Gastrocnemius medialis (tissue), 4 donors: Measurements from ENCODE around the gene APOD. TPM values are rescaled to one million over a fixed set of nuclear protein-coding genes. Genes with fewer than 3 reads are reported as not detected.

Experiments
- ATAC-seq, 2 donors: fragments of 150-250 bp; one replicate each; pipeline ENCODE4 v1.9.1; 2016
- DNase-seq, 2 donors: peaks; one replicate each; pipeline ENCODE4 v3.0.0-alpha.2; 2019
- H3K27ac ChIP-seq, 4 donors: fragments of 200-600 bp; sonication (generic); 1 replicate in 1 of 4; 2 replicates in 3 of 4; pipeline ENCODE4 v1.5.1; 2016 to 2018; ENCODE audit warnings: mild to moderate bottlenecking in 2 of 4, moderate library complexity in 1 of 4
- H3K27me3 ChIP-seq, 3 donors: fragments of 200-600 bp; sonication (generic) in 2 of 3; 1 replicate in 1 of 3; 2 replicates in 2 of 3; pipeline versions ENCODE4 v1.5.1 to v1.6.0; 2016 to 2019; ENCODE audit warnings: mild to moderate bottlenecking in 1 of 3, moderate library complexity in 1 of 3
- H3K36me3 ChIP-seq, 2 donors: fragments of 200-600 bp; sonication (generic) in 1 of 2; one replicate each; pipeline ENCODE4 v1.5.1; 2017 to 2018
- H3K4me1 ChIP-seq, 2 donors: fragments of 200-600 bp; sonication (generic) in 1 of 2; one replicate each; pipeline ENCODE4 v1.5.1; 2016 to 2017; ENCODE audit warnings: mild to moderate bottlenecking in 2 of 2
- H3K4me3 ChIP-seq, 4 donors: fragments of 200-600 bp; sonication (generic) in 3 of 4; 1 replicate in 1 of 4; 2 replicates in 3 of 4; pipeline ENCODE4 v1.5.1; 2016 to 2019; ENCODE audit warnings: mild to moderate bottlenecking in 2 of 4
- H3K9me3 ChIP-seq, 3 donors: fragments of 200-600 bp; sonication (generic) in 2 of 3; 1 replicate in 1 of 3; 2 replicates in 2 of 3; pipeline ENCODE4 v1.5.1; 2016 to 2019
- POLR2A ChIP-seq, 2 donors: fragments of 450-650 bp; IDR thresholded peaks; one replicate each; pipeline ENCODE4 v1.6.1; 2017; ENCODE audit warnings: antibody characterized with exemption in 2 of 2, mild to moderate bottlenecking in 2 of 2, moderate library complexity in 2 of 2
- in situ Hi-C, 4 donors: fragments of 200-750 bp; cut with MboI; loops; one replicate each; pipeline versions ENCODE4 v1.15.0 to v1.8.0; 2017; ENCODE audit warnings: low sequenced_read_pairs in 4 of 4
- intact Hi-C: fragments of 100-400 bp; cut with DNase I; formaldehyde crosslinking; loops from one replicate; pipeline ENCODE4 v1.15.1; 2023; ENCODE audit warnings: low total_unique reads
- total RNA-seq, 4 donors: library from RNA; depleted of rRNA; stranded (reverse); fragments of >200 nt; gene quantifications; one replicate each; pipeline versions ENCODE4 v1.1.0 to v1.2.3, GENCODE V29; 2016
- TF ChIP-seq, protein P1 (sequence below), 5 experiments: fragments of 450-650 bp in 3 of 5; fragments of 200-600 bp in 2 of 5; sonication (generic) in 2 of 5; IDR thresholded peaks in 4 of 5; conservative IDR thresholded peaks in 1 of 5; 1 replicate in 4 of 5; 2 replicates in 1 of 5; pipeline ENCODE4 v1.5.1; 2016 to 2019; ENCODE audit warnings: antibody characterized with exemption in 5 of 5, mild to moderate bottlenecking in 3 of 5, moderate library complexity in 3 of 5

Gene APOD
- total RNA-seq, 4 donors from 2014 or later: 602 to 801 (median 626) TPM

DNA sequence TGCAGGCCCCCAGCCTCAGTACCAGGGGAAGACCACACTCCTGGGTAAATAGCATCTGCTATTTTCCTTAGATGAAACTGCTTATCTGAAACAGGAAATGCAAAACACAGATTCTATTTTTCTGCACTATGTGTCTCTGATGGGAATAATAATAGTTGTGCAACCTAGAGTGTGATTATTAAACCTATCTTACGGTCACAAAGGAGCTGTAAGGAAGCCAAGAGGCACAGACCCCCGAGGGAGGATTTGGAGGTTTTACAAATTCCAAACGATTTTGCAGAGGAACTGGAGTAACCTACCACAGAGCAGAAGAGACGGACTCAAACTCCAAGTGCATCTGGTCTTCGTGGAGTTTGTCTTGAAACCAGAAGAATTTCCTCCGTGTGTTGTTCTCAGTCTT lies 14.1 kb upstream of the APOD start:
- peaks cover 20 to 23% of the 10 kb centered on the region in 2 donors for H3K4me1 ChIP-seq
- no peaks in the 10 kb centered on the region for H3K27me3 ChIP-seq
- no peaks in the 10 kb centered on the region for H3K36me3 ChIP-seq
- H3K27ac ChIP-seq: peak overlapping the region; percentile 36 to 73 (median 70)
- intact Hi-C loops (loop anchor here (2.0 kb wide), 1 partner anchor 39 kb away; no protein-coding TSS in a partner anchor), in situ Hi-C loops (loop anchor here in 1 of 4 donors (25.0 kb wide), 1 partner anchor 239 kb away; no protein-coding TSS in a partner anchor)
- TF ChIP-seq POLR2A (IDR thresholded peaks at IDR 0.05): no peak
- TF ChIP-seq, protein P1, sequence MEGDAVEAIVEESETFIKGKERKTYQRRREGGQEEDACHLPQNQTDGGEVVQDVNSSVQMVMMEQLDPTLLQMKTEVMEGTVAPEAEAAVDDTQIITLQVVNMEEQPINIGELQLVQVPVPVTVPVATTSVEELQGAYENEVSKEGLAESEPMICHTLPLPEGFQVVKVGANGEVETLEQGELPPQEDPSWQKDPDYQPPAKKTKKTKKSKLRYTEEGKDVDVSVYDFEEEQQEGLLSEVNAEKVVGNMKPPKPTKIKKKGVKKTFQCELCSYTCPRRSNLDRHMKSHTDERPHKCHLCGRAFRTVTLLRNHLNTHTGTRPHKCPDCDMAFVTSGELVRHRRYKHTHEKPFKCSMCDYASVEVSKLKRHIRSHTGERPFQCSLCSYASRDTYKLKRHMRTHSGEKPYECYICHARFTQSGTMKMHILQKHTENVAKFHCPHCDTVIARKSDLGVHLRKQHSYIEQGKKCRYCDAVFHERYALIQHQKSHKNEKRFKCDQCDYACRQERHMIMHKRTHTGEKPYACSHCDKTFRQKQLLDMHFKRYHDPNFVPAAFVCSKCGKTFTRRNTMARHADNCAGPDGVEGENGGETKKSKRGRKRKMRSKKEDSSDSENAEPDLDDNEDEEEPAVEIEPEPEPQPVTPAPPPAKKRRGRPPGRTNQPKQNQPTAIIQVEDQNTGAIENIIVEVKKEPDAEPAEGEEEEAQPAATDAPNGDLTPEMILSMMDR (IDR thresholded peaks at IDR 0.05 in 4 of 5, conservative IDR thresholded peaks at IDR 0.05 in 1 of 5): no peak
- no peaks in the 10 kb centered on the region for H3K9me3 ChIP-seq
- no peak overlapping the region for H3K4me3 ChIP-seq
- peak; percentile 22 to 41 for ATAC-seq
- peak in 1 of 2 donors; percentile 62 for DNase-seq

DNA sequence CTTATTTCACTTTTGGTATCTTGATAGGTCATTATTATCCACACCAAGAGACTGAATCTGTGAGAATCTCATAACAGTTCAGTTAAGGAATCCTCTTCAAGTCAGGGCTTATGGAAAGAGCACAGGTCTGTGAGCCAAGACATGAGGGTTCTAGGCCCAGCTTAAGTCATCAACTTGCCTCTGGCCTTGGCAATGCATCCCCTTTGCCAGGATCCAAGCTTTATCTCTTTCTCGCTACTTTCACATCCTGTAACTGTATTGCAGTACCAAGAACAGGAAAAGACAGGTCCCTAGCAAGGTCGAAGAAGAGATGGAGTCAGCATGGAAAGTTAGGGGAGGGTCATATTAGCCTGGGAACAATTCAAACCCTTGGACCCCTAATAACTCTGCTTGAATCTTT lies 13.5 kb upstream of the APOD start:
- ATAC-seq (no peak), DNase-seq (no peak)
- intact Hi-C loops: loop anchor here (2.0 kb wide), 1 partner anchor 38 kb away; no protein-coding TSS in a partner anchor
- TF ChIP-seq, protein P1 (IDR thresholded peaks at IDR 0.05 in 4 of 5, conservative IDR thresholded peaks at IDR 0.05 in 1 of 5): no peak
- TF ChIP-seq POLR2A (IDR thresholded peaks at IDR 0.05): no peak
- H3K27ac ChIP-seq: peak overlapping the region; percentile 36 to 73 (median 70)
- H3K27me3 ChIP-seq: no peaks in the 10 kb centered on the region
- H3K9me3 ChIP-seq: no peaks in the 10 kb centered on the region
- no peak overlapping the region for H3K4me3 ChIP-seq
- in situ Hi-C loops: loop anchor here in 1 of 4 donors (25.0 kb wide), 1 partner anchor 240 kb away; no protein-coding TSS in a partner anchor
- H3K4me1 ChIP-seq: peaks cover 20 to 23% of the 10 kb centered on the region in 2 donors
- no peaks in the 10 kb centered on the region for H3K36me3 ChIP-seq

DNA sequence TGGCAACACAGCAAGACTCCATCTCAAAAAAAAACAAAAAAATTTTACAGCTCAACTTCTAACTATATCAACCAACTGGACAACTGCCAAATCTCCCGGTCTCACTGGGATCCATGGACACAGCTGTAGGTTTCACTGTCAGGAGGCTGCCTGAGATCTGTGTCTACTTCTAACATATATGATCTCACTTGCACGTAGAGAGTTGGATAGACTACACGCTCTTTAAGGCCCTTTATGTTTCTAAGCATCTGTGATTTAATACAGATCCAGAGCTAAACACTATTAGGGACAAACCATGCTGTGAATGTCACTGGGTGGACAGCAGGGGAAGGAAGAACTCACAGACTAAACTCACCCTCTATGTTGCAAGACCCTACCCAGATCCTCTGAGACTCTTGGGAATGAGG lies 13.0 kb upstream of the APOD start:
- H3K4me3 ChIP-seq: no peak overlapping the region
- ATAC-seq: peak; percentile 32 to 38
- in situ Hi-C loops: loop anchor here in 1 of 4 donors (25.0 kb wide), 1 partner anchor 241 kb away; no protein-coding TSS in a partner anchor
- H3K9me3 ChIP-seq: no peaks in the 10 kb centered on the region
- DNase-seq: no peak
- no peak for TF ChIP-seq POLR2A (IDR thresholded peaks at IDR 0.05)
- TF ChIP-seq, protein P1 (IDR thresholded peaks at IDR 0.05 in 4 of 5, conservative IDR thresholded peaks at IDR 0.05 in 1 of 5): no peak
- peak overlapping the region; percentile 36 to 73 (median 70) for H3K27ac ChIP-seq
- H3K27me3 ChIP-seq: no peaks in the 10 kb centered on the region
- H3K36me3 ChIP-seq: no peaks in the 10 kb centered on the region
- intact Hi-C loops: loop anchor here (2.0 kb wide), 1 partner anchor 38 kb away; no protein-coding TSS in a partner anchor
- H3K4me1 ChIP-seq: peaks cover 20 to 23% of the 10 kb centered on the region in 2 donors

DNA sequence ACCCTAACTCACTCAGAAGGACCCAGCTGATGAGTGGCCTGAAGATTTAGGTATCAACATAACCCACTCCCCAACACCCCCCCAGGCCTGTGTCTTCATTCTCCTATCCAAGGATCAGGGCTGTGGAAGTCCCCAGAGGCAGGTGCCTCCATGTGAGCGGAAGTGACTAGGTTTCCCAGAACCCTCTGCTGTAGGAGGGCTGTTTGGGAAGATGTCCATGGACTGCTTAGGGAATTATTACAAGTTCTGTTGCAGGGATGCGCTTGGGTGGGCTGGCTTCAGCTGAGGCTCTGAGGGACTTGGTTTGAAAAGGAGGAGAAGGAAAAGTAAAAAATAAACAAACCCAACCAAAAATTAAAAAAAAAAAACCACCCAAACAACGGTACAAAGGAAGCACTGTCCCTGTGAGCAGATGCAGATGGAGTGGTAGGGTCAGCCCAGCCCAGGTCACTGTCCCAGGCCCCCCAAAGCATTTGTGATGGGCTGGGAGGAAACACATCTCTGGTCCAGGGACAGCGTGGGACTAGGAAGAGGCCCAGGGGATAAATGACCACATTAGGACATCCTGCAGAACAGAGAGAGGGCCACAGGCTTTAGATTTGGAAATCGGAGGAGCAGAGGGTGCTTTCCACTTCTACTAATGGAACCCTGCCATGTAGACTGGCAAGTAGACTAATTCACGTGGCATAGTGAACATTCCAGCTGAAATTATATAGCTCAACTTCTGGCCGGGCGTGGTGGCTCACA lies 12.2 kb upstream of the APOD start:
- DNase-seq: peak; percentile 38 to 61
- ATAC-seq: peak; percentile 87 to 92
- Histone ChIP-seq H3K4me3 (no peak overlapping the region), H3K4me1 (peaks cover 20 to 23% of the 10 kb centered on the region in 2 donors), H3K27ac (peak overlapping the region; percentile 36 to 73 (median 70)), H3K9me3 (no peaks in the 10 kb centered on the region), H3K27me3 (no peaks in the 10 kb centered on the region), H3K36me3 (no peaks in the 10 kb centered on the region)
- in situ Hi-C loops (loop anchor here in 1 of 4 donors (25.0 kb wide), 1 partner anchor 241 kb away; no protein-coding TSS in a partner anchor), intact Hi-C loops (loop anchor here (2.0 kb wide), 1 partner anchor 37 kb away; no protein-coding TSS in a partner anchor)
- TF ChIP-seq, protein P1 (IDR thresholded peaks at IDR 0.05 in 4 of 5, conservative IDR thresholded peaks at IDR 0.05 in 1 of 5): no peak
- TF ChIP-seq POLR2A (IDR thresholded peaks at IDR 0.05): no peak
